Brain microvascular endothelial cell (primary cell): ENCODE measurements around the gene GFI1B.

Experiments used
- DNase-seq: peaks from one replicate; pipeline ENCODE4 v3.0.0-alpha.2; 2020
- H3K27ac ChIP-seq: fragments of 250-450 bp; sonication (Bioruptor Pico); 2 replicates; pipeline ENCODE4 v1.5.1; 2020; ENCODE audit warnings: mild to moderate bottlenecking, moderate library complexity
- H3K27me3 ChIP-seq: fragments of 250-450 bp; sonication (Bioruptor Pico); replicated peaks from 2 replicates; pipeline ENCODE4 v1.5.1; 2020; ENCODE audit warnings: mild to moderate bottlenecking
- H3K36me3 ChIP-seq: fragments of 250-450 bp; sonication (Bioruptor Pico); replicated peaks from 2 replicates; pipeline ENCODE4 v1.5.1; 2020; ENCODE audit warnings: mild to moderate bottlenecking
- H3K4me3 ChIP-seq: 2 replicates; pipeline ENCODE4 v1.5.1; 2011; ENCODE audit warnings: low read depth, mild to moderate bottlenecking, control low read depth, low read length, moderate library complexity
- CTCF ChIP-seq: IDR thresholded peaks from 2 replicates; pipeline ENCODE4 v1.5.1; 2011; ENCODE audit warnings: low read depth, mild to moderate bottlenecking, moderate library complexity, low read length, control low read depth, inconsistent platforms; ENCODE audit errors: missing control alignments
- in situ Hi-C: cut with HindIII; loops from 2 replicates; pipeline ENCODE4 v1.10.0; 2017; ENCODE audit warnings: low sequenced_read_pairs, low pct_ligation_motif_present

The GFI1B gene

GRCh38 chr9:132973166-132973565 lies 5.3 kb upstream of the GFI1B start:
- Histone ChIP-seq H3K4me3 (no peak overlapping the region), H3K27me3 (peaks cover 10% of the 10 kb centered on the region), H3K27ac (no peak overlapping the region), H3K36me3 (no peaks in the 10 kb centered on the region)
- no peak for DNase-seq
- no peak for TF ChIP-seq CTCF
- in situ Hi-C loops = no loop called here

- H3K36me3 ChIP-seq = no peaks in the 10 kb centered on the region
- no peak overlapping the region for H3K27ac ChIP-seq
- no peak for TF ChIP-seq CTCF
- H3K27me3 ChIP-seq = peaks cover 16% of the 10 kb centered on the region
- in situ Hi-C loops = no loop called here
- peak; percentile 14 for DNase-seq
- H3K4me3 ChIP-seq = no peak overlapping the region
These were observed 4.8 kb upstream of the GFI1B start for GRCh38 chr9:132973713-132974112.

GRCh38 chr9:132975961-132976360 lies 2.5 kb upstream of the GFI1B start:
- no peak for TF ChIP-seq CTCF
- H3K4me3 ChIP-seq = no peak overlapping the region
- no peaks in the 10 kb centered on the region for H3K36me3 ChIP-seq
- peaks cover 32% of the 10 kb centered on the region for H3K27me3 ChIP-seq
- no peak for DNase-seq
- in situ Hi-C loops = no loop called here
- H3K27ac ChIP-seq = no peak overlapping the region

GRCh38 chr9:132976571-132976970 lies 1.9 kb upstream of the GFI1B start:
- H3K27me3 ChIP-seq = peaks cover 32% of the 10 kb centered on the region
- in situ Hi-C loops = no loop called here
- DNase-seq = no peak

GRCh38 chr9:132978112-132978450 lies 413 bp upstream of the GFI1B start:
- no peak overlapping the region for H3K4me3 ChIP-seq
- no peak overlapping the region for H3K27ac ChIP-seq
- H3K27me3 ChIP-seq = peaks cover 37% of the 10 kb centered on the region
- in situ Hi-C loops = no loop called here
- TF ChIP-seq CTCF = no peak
- no peaks in the 10 kb centered on the region for H3K36me3 ChIP-seq
- DNase-seq = no peak

More at GRCh38 chr9:132976571-132976970, 1.9 kb upstream of the GFI1B start:
- no peaks in the 10 kb centered on the region for H3K36me3 ChIP-seq
- H3K27ac ChIP-seq = no peak overlapping the region
- H3K4me3 ChIP-seq = no peak overlapping the region
- TF ChIP-seq CTCF = no peak

GRCh38 chr9:132980157-132980556 lies 1.7 kb downstream of the GFI1B start:
- H3K36me3 ChIP-seq = no peaks in the 10 kb centered on the region
- in situ Hi-C loops = no loop called here
- no peak for DNase-seq
- H3K4me3 ChIP-seq = no peak overlapping the region
- H3K27me3 ChIP-seq = peaks cover 40% of the 10 kb centered on the region
- no peak for TF ChIP-seq CTCF
- no peak overlapping the region for H3K27ac ChIP-seq
